Transverse colon (tissue), 4 donors: ENCODE measurements around the gene NUP93. TPM values are rescaled to one million over a fixed set of nuclear protein-coding genes. Genes with fewer than 3 reads are reported as not detected.

Source experiments
- DNase-seq: peaks from one replicate; pipeline ENCODE4 v3.0.0-alpha.2; 2019
- H3K27ac ChIP-seq, 4 donors: fragments of 200-600 bp; sonication (generic); 2 replicates each; pipeline ENCODE4 v1.5.1; 2016 to 2018; ENCODE audit warnings: inconsistent platforms in 4 of 4
- H3K27me3 ChIP-seq: fragments of 200-600 bp; sonication (generic); 2 replicates; pipeline ENCODE4 v1.5.1; 2017; ENCODE audit warnings: inconsistent platforms
- H3K36me3 ChIP-seq, 4 donors: fragments of 200-600 bp; sonication (generic); 2 replicates each; pipeline ENCODE4 v1.5.1; 2017 to 2019; ENCODE audit warnings: inconsistent platforms in 4 of 4
- H3K4me1 ChIP-seq, 4 donors: fragments of 200-600 bp; sonication (generic); 2 replicates each; pipeline ENCODE4 v1.5.1; 2017 to 2020; ENCODE audit warnings: inconsistent platforms in 4 of 4
- H3K4me3 ChIP-seq, 4 donors: fragments of 200-600 bp; sonication (generic); 1 replicate in 1 of 4; 2 replicates in 3 of 4; pipeline versions ENCODE4 v1.5.1 to v1.6.1; 2017 to 2019; ENCODE audit warnings: inconsistent platforms in 4 of 4
- H3K9me3 ChIP-seq, 2 donors: fragments of 200-600 bp; sonication (generic); 2 replicates each; pipeline ENCODE4 v1.5.1; 2017 to 2019; ENCODE audit warnings: inconsistent platforms in 2 of 2
- EP300 ChIP-seq: sonication (generic); formaldehyde crosslinking; IDR thresholded peaks from one replicate; pipeline ENCODE4 v1.6.1; 2017; ENCODE audit warnings: antibody characterized with exemption, low read depth
- POLR2A ChIP-seq: fragments of 450-650 bp; IDR thresholded peaks from one replicate; pipeline ENCODE4 v1.6.1; 2016; ENCODE audit warnings: antibody characterized with exemption, mild to moderate bottlenecking, moderate library complexity
- POLR2AphosphoS5 ChIP-seq, 3 donors: sonication (generic); formaldehyde crosslinking; IDR thresholded peaks; one replicate each; pipeline ENCODE4 v1.6.1; 2016; ENCODE audit warnings: antibody characterized with exemption in 3 of 3
- WGBS, 2 donors: methylation state at CpG; one replicate each; pipeline ENCODE4 v1.1.5; 2018; ENCODE audit warnings: low coverage in 1 of 2; 5-methylcytosine and 5-hydroxymethylcytosine counted together
- in situ Hi-C, 4 donors: fragments of 200-750 bp; cut with MboI; loops; one replicate each; pipeline versions ENCODE4 v1.15.0 to v1.15.1; 2017; ENCODE audit warnings: low sequenced_read_pairs in 3 of 4, low pct_ligation_motif_present in 1 of 4, low pct_unique_long_range_greater_than_20kb in 1 of 4
- intact Hi-C: fragments of 100-400 bp; cut with DNase I; formaldehyde crosslinking; loops from one replicate; pipeline ENCODE4 v1.15.1; 2023; ENCODE audit warnings: low total_unique reads
- total RNA-seq, 4 donors: library from RNA; depleted of rRNA; stranded (reverse); fragments of >200 nt; gene quantifications; one replicate each; pipeline ENCODE4 v1.1.0, GENCODE V29; 2016
- TF ChIP-seq, protein P1 (sequence below), 5 experiments: fragments of 200-600 bp in 3 of 5; fragments of 450-650 bp in 2 of 5; sonication (generic) in 3 of 5; IDR thresholded peaks; 1 replicate in 2 of 5; 2 replicates in 3 of 5; pipeline ENCODE4 v1.5.1; 2016 to 2017; ENCODE audit warnings: antibody characterized with exemption in 5 of 5, inconsistent platforms in 3 of 5, mild to moderate bottlenecking in 2 of 5, moderate library complexity in 1 of 5

NUP93 gene
- total RNA-seq, 4 donors from 2014 or later: 8.6 to 42.4 (median 20.6) TPM

GRCh38 chr16:56722200-56722842 lies 7.6 kb upstream of the NUP93 start:
- intact Hi-C loops (no loop called here), in situ Hi-C loops (no loop called here)
- no peak for DNase-seq
- H3K27me3 ChIP-seq: no peaks in the 10 kb centered on the region
- TF ChIP-seq, protein P1, sequence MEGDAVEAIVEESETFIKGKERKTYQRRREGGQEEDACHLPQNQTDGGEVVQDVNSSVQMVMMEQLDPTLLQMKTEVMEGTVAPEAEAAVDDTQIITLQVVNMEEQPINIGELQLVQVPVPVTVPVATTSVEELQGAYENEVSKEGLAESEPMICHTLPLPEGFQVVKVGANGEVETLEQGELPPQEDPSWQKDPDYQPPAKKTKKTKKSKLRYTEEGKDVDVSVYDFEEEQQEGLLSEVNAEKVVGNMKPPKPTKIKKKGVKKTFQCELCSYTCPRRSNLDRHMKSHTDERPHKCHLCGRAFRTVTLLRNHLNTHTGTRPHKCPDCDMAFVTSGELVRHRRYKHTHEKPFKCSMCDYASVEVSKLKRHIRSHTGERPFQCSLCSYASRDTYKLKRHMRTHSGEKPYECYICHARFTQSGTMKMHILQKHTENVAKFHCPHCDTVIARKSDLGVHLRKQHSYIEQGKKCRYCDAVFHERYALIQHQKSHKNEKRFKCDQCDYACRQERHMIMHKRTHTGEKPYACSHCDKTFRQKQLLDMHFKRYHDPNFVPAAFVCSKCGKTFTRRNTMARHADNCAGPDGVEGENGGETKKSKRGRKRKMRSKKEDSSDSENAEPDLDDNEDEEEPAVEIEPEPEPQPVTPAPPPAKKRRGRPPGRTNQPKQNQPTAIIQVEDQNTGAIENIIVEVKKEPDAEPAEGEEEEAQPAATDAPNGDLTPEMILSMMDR (IDR thresholded peaks at IDR 0.05): no peak
- TF ChIP-seq EP300: no peak
- no peak for TF ChIP-seq POLR2A
- TF ChIP-seq POLR2AphosphoS5 (IDR thresholded peaks at IDR 0.05): no peak
- H3K4me3 ChIP-seq: no peak overlapping the region
- H3K27ac ChIP-seq: no peak overlapping the region
- no peaks in the 10 kb centered on the region for H3K36me3 ChIP-seq
- 70 to 82% methylated on average over 2 to 5 of the region's 5 CpGs for WGBS, 2 donors
- H3K9me3 ChIP-seq: no peaks in the 10 kb centered on the region
- H3K4me1 ChIP-seq: no peaks in the 10 kb centered on the region

GRCh38 chr16:56724191-56724590 lies 5.7 kb upstream of the NUP93 start:
- Histone ChIP-seq H3K36me3 (no peaks in the 10 kb centered on the region), H3K27ac (no peak overlapping the region), H3K27me3 (no peaks in the 10 kb centered on the region), H3K4me3 (no peak overlapping the region), H3K9me3 (no peaks in the 10 kb centered on the region), H3K4me1 (peaks cover 0 to 7% (median 6%) of the 10 kb centered on the region in 4 donors)
- DNase-seq: no peak
- TF ChIP-seq POLR2A: no peak
- no peak for TF ChIP-seq POLR2AphosphoS5 (IDR thresholded peaks at IDR 0.05)
- TF ChIP-seq, protein P1 (IDR thresholded peaks at IDR 0.05): no peak
- no peak for TF ChIP-seq EP300
- 87 to 90% methylated on average over 3 of the region's 3 CpGs for WGBS, 2 donors
- intact Hi-C loops (no loop called here), in situ Hi-C loops (no loop called here)

GRCh38 chr16:56726283-56726682 lies 3.6 kb upstream of the NUP93 start:
- intact Hi-C loops: no loop called here
- 86 to 87% methylated on average over 2 of the region's 2 CpGs for WGBS, 2 donors
- Histone ChIP-seq H3K36me3 (no peaks in the 10 kb centered on the region), H3K4me3 (no peak overlapping the region), H3K27ac (no peak overlapping the region), H3K27me3 (no peaks in the 10 kb centered on the region), H3K9me3 (no peaks in the 10 kb centered on the region), H3K4me1 (peaks cover 0 to 22% (median 14%) of the 10 kb centered on the region in 4 donors)
- in situ Hi-C loops: no loop called here
- no peak for DNase-seq
- no peak for TF ChIP-seq EP300
- TF ChIP-seq, protein P1 (IDR thresholded peaks at IDR 0.05): no peak
- TF ChIP-seq POLR2AphosphoS5 (IDR thresholded peaks at IDR 0.05): no peak
- TF ChIP-seq POLR2A: no peak

- peaks cover 0 to 23% (median 14%) of the 10 kb centered on the region in 4 donors for H3K4me1 ChIP-seq
- no peak overlapping the region for H3K27ac ChIP-seq
- no peak overlapping the region for H3K4me3 ChIP-seq
- DNase-seq: no peak
- WGBS, 2 donors: 98% methylated on average over 6 of the region's 6 CpGs; no CpG with 5 or more reads in 1 of the 2 donors
- no peaks in the 10 kb centered on the region for H3K27me3 ChIP-seq
- in situ Hi-C loops (no loop called here), intact Hi-C loops (no loop called here)
- H3K9me3 ChIP-seq: no peaks in the 10 kb centered on the region
- TF ChIP-seq POLR2AphosphoS5 (IDR thresholded peaks at IDR 0.05) (no peak), EP300 (no peak), POLR2A (no peak)
- TF ChIP-seq, protein P1 (IDR thresholded peaks at IDR 0.05): no peak
- H3K36me3 ChIP-seq: no peaks in the 10 kb centered on the region
Observed at GRCh38 chr16:56726926-56727325, 3.0 kb upstream of the NUP93 start.
